ENCODE data around the gene MSRB2.

GRCh38 chr10:23058366-23058765 is 37.0 kb upstream of the MSRB2 start:
- TF ChIP-seq ESRRG (CRISPR knock-in tag; IDR thresholded peaks at IDR 0.05) (no peak), CSRNP3 (CRISPR knock-in tag; IDR thresholded peaks at IDR 0.05) (no peak), GLIS3 (CRISPR knock-in tag; IDR thresholded peaks at IDR 0.05) (no peak), PATZ1 (CRISPR knock-in tag; IDR thresholded peaks at IDR 0.05; ENCODE audit: borderline replicate concordance) (no peak), ISL1 (CRISPR knock-in tag; IDR thresholded peaks at IDR 0.05) (no peak), ZNF70 (CRISPR knock-in tag; IDR thresholded peaks at IDR 0.05) (no peak), SNAI2 (CRISPR knock-in tag; IDR thresholded peaks at IDR 0.05) (no peak), ZNF565 (CRISPR knock-in tag; conservative IDR thresholded peaks at IDR 0.05; ENCODE audit: low read depth) (no peak), ZFP3 (CRISPR knock-in tag; IDR thresholded peaks at IDR 0.05) (no peak), ZFP30 (CRISPR knock-in tag; IDR thresholded peaks at IDR 0.05) (no peak), CREB5 (CRISPR knock-in tag; IDR thresholded peaks at IDR 0.05; ENCODE audit: low read depth) (no peak), PPARA (CRISPR knock-in tag; IDR thresholded peaks at IDR 0.05; ENCODE audit: borderline replicate concordance) (no peak), TCF4 (CRISPR knock-in tag; IDR thresholded peaks at IDR 0.05; ENCODE audit: borderline replicate concordance) (no peak), CSDC2 (CRISPR knock-in tag; IDR thresholded peaks at IDR 0.05) (no peak)

Measured in SK-N-SH treated with all-trans-retinoic acid at 6 μM for 48 hours (cell line).